Loucy (cell line): ENCODE measurements around the gene SLC16A7.

Source experiments
- EZH2phosphoT487 ChIP-seq: fragments of 200-600 bp; IDR thresholded peaks from 2 replicates; pipeline ENCODE4 v1.6.1; 2018; ENCODE audit warnings: antibody characterized with exemption, mild to moderate bottlenecking, moderate library complexity, borderline replicate concordance
- TF ChIP-seq, protein P1 (sequence below): fragments of 200-600 bp; sonication (generic); conservative IDR thresholded peaks from 2 replicates; pipeline ENCODE4 v1.5.1; 2014; ENCODE audit warnings: mild to moderate bottlenecking, antibody characterized with exemption, low read length

GRCh38 chr12:59657711-59658110, 61.9 kb downstream of the SLC16A7 start:
- TF ChIP-seq, protein P1, sequence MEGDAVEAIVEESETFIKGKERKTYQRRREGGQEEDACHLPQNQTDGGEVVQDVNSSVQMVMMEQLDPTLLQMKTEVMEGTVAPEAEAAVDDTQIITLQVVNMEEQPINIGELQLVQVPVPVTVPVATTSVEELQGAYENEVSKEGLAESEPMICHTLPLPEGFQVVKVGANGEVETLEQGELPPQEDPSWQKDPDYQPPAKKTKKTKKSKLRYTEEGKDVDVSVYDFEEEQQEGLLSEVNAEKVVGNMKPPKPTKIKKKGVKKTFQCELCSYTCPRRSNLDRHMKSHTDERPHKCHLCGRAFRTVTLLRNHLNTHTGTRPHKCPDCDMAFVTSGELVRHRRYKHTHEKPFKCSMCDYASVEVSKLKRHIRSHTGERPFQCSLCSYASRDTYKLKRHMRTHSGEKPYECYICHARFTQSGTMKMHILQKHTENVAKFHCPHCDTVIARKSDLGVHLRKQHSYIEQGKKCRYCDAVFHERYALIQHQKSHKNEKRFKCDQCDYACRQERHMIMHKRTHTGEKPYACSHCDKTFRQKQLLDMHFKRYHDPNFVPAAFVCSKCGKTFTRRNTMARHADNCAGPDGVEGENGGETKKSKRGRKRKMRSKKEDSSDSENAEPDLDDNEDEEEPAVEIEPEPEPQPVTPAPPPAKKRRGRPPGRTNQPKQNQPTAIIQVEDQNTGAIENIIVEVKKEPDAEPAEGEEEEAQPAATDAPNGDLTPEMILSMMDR = no peak
- no peak for TF ChIP-seq EZH2phosphoT487
